Fibroblast of mammary gland (primary cell): ENCODE data around the gene LRRC4C.

Source experiments
- DNase-seq: peaks from one replicate; pipeline ENCODE4 v3.0.0-alpha.2; 2010; ENCODE audit warnings: low read depth
- H3K4me3 ChIP-seq: 2 replicates; pipeline ENCODE4 v1.5.1; 2011; ENCODE audit warnings: low read depth, mild to moderate bottlenecking, low read length, moderate library complexity; ENCODE audit not compliant: control insufficient read depth
- TF ChIP-seq, protein P1 (sequence below): conservative IDR thresholded peaks from 2 replicates; pipeline ENCODE4 v1.5.1; 2011; ENCODE audit warnings: low read depth, low read length, inconsistent platforms; ENCODE audit not compliant: control insufficient read depth, insufficient read depth

The LRRC4C gene

DNA sequence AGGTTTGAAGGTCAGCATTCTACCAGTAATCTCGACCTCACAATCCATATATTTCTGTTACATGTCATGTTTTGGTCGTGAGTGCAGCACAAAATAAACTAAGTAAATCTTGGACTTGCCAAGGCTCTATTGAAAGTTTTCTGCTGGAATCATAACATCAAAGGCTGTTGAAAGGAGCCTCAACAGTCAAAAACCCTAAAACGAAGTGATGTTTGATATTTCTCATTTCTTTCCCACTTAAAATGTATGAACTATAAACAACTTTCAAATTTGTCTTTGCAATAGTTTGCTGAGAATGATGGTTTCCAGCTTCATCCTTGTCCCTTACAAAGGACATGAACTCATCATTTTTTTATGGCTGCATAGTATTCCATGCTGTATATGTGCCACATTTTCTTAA is 1118.5 kb downstream of the LRRC4C start:
- no peak for DNase-seq
- TF ChIP-seq, protein P1, sequence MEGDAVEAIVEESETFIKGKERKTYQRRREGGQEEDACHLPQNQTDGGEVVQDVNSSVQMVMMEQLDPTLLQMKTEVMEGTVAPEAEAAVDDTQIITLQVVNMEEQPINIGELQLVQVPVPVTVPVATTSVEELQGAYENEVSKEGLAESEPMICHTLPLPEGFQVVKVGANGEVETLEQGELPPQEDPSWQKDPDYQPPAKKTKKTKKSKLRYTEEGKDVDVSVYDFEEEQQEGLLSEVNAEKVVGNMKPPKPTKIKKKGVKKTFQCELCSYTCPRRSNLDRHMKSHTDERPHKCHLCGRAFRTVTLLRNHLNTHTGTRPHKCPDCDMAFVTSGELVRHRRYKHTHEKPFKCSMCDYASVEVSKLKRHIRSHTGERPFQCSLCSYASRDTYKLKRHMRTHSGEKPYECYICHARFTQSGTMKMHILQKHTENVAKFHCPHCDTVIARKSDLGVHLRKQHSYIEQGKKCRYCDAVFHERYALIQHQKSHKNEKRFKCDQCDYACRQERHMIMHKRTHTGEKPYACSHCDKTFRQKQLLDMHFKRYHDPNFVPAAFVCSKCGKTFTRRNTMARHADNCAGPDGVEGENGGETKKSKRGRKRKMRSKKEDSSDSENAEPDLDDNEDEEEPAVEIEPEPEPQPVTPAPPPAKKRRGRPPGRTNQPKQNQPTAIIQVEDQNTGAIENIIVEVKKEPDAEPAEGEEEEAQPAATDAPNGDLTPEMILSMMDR: no peak
- H3K4me3 ChIP-seq: no peak overlapping the region

DNA sequence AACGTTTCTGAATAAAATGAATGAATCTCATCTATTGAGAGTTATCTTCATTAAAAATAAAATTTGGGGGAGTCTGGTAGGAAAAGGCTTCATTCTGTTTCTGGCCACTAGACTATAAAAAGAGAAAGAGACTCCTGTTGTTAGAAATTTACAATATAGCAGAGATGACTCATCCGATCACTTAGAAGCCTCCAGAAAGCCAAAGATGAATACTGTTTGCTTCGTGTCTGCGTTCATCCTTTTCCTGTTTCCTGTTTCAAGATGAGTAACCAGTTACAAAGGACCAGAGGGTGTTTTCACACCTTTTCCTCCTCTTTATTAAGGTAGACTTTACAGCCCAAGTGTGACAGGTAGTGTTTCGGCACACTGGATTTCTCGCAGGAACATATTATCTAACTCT is 1120.7 kb downstream of the LRRC4C start:
- no peak overlapping the region for H3K4me3 ChIP-seq
- DNase-seq: peak; percentile 70

DNA sequence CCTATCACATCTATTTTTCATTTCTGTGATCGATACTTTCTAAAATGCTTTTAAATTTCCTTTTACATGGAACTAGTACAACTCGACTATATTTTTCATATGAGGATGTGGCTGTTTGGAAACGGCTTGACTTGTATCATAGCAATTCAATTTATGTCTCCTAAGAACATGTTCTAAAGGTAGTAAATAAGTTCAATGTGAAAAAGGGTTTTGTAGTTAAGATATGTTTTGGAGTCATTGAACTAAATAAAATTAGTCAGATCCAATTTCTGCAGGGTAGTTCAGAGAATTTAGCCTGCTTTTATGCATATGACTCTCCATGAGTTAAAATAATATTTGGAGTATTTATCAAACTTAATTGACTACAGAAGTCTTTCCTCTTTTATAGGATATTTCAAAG is 1121.4 kb downstream of the LRRC4C start:
- DNase-seq: no peak
- H3K4me3 ChIP-seq: no peak overlapping the region
- TF ChIP-seq, protein P1: no peak

More for the DNA sequence above, 1120.7 kb downstream of the LRRC4C start:
- TF ChIP-seq, protein P1: no peak

DNA sequence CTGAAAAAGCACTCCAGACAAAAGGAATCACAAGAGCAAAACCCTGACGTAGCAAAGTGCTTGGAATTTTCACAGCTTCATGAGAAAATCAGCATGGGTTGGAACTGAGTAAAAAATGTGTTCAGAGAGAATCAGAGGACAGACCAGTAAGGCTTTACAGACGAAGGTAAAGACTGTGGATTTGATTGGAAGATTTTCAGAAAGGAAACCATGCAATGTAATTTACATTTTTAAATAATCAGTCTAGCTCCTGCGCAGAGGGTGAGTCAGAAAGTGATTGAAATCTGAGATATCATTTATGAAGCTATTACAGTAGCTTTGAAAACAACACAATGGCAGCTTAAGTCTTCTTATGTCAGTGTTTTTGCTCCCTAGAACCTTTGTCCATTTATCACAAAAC is 1122.3 kb downstream of the LRRC4C start:
- no peak overlapping the region for H3K4me3 ChIP-seq
- TF ChIP-seq, protein P1: no peak
- DNase-seq: no peak

DNA sequence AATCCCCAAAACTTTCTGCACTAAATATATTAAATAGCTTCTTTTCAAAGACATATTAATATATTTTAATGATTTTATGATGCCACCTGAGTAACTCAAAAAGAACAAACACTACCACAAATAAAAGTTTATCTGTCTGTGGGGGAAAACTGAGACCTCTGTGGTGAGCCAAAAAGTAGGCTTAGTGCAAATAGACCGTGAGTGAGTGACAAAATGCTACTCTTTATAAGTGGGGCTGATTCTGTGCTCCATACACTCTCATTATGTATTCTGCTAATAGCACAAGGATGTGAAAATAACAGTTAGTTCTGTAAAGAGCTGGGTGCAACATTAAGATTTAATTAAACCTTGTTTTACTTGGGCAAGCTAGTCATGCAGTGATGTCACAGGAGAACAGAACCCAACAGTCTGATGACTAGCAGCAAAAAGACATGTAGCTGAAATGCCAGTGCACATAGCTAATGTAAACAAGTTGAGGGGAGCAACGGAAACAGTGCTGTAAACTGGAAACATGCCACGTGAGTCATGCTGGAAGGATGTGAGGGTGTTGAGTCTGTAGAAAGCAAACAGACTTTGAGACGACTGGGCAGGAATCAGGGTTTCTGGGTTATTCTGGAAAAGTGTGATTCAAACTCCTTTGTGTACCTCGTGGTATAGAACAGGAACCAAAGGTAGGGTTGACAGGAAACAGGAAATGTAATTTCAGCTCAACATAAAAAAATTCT is 1130.4 kb downstream of the LRRC4C start:
- TF ChIP-seq, protein P1: no peak
- peak; percentile 99 for DNase-seq
- no peak overlapping the region for H3K4me3 ChIP-seq

DNA sequence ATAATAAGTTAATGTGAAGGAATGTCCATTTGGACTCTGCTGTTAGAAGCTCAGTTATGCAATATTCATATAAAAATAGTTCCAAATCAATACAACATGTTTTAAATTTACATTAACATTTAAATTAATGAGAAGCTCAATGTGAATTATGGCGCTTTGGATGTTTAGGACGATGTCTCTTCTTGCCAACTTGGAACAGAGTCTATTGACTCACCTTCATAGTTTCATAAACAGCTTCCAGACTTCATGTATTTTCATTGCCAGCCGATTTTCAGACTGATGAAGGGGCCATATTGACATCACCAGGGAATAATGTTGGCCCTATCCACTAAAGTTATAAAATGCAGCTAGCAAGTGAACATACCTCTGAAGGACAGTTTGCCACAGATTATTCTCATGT is 1136.2 kb downstream of the LRRC4C start:
- no peak overlapping the region for H3K4me3 ChIP-seq
- peak; percentile 35 for DNase-seq
- TF ChIP-seq, protein P1: no peak

DNA sequence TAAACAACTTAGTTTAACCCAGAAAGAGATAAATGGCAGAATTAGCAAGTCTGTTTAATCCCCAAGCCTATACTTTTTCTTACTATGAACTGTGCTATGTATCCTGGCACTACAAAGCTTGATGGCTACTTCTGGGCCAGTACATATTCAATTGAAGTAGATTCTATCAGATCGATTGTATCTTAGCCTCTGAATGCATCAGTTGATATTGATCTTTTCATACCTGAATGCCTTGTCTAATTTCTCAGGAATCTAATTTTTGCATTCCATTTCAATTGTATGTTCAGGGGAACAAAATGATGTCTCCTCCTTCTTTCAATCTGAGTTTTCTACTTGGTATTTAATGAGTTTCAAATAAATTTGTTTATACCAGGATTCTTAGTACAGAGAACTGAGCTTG is 1137.9 kb downstream of the LRRC4C start:
- no peak overlapping the region for H3K4me3 ChIP-seq
- no peak for DNase-seq
- TF ChIP-seq, protein P1: no peak
